ENCODE measurements around the gene TUBGCP3. TPM values are rescaled to one million over a fixed set of nuclear protein-coding genes. Genes with fewer than 3 reads are reported as not detected.

TUBGCP3 gene
- total and polyA plus RNA-seq, 2 experiments from 2014 or later: 12.8 to 40.2 TPM

DNA sequence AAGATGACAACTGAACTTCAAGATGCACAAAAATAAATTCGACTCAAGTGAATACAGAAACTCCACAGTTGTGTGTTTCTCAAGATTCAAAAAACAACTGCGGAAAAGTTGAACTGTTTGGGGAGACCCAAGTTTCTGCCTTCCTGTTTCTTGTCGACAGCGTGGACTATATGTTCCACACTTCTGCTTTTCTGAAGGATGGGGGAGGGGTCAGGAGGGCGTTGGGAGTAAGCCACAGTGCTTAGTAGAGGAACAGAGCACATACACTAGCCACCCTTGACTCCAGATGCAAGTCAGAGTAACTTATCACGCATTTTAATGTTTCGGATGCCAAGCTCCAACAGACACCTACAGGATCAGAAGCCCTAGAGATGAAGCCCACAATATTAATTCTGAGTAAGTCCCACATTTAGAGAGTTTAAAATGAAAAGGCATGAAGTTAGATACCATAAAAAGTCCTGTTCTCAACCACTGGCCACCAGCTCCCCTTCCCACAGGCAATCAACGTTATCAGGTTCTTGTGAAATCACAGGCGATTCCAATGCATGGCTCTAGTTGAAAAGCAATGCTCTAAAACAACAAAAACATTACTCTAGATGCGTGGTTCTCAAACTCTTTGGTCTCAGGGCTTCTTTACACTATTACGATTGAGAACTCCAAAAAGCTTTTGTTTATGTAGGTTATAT lies 4.2 kb downstream of the TUBGCP3 start:
- TF ChIP-seq REST (IDR thresholded peaks at IDR 0.05; ENCODE audit: unreplicated experiment) (no peak), ZNF331 (CRISPR knock-in tag; IDR thresholded peaks at IDR 0.05; ENCODE audit: low read depth) (no peak), ZNF114 (CRISPR knock-in tag; IDR thresholded peaks at IDR 0.05) (no peak), ETS1 (IDR thresholded peaks at IDR 0.05) (no peak), ZNF462 (CRISPR knock-in tag; IDR thresholded peaks at IDR 0.05) (no peak), JUNB (IDR thresholded peaks at IDR 0.05; ENCODE audit: unreplicated experiment) (no peak), EZH2phosphoT487 (IDR thresholded peaks at IDR 0.05; ENCODE audit: unreplicated experiment) (no peak), NANOG (IDR thresholded peaks at IDR 0.05; ENCODE audit: borderline replicate concordance) (no peak), CREB1 (CRISPR knock-in tag; IDR thresholded peaks at IDR 0.05; ENCODE audit: low read depth) (no peak), STAT1 (IDR thresholded peaks at IDR 0.05; ENCODE audit: unreplicated experiment) (no peak), EZH2 (IDR thresholded peaks at IDR 0.05; ENCODE audit: low read depth, unreplicated experiment) (no peak), POLR2AphosphoS5 (IDR thresholded peaks at IDR 0.05; ENCODE audit: low read depth) (no peak)
- TF ChIP-seq, protein P1, sequence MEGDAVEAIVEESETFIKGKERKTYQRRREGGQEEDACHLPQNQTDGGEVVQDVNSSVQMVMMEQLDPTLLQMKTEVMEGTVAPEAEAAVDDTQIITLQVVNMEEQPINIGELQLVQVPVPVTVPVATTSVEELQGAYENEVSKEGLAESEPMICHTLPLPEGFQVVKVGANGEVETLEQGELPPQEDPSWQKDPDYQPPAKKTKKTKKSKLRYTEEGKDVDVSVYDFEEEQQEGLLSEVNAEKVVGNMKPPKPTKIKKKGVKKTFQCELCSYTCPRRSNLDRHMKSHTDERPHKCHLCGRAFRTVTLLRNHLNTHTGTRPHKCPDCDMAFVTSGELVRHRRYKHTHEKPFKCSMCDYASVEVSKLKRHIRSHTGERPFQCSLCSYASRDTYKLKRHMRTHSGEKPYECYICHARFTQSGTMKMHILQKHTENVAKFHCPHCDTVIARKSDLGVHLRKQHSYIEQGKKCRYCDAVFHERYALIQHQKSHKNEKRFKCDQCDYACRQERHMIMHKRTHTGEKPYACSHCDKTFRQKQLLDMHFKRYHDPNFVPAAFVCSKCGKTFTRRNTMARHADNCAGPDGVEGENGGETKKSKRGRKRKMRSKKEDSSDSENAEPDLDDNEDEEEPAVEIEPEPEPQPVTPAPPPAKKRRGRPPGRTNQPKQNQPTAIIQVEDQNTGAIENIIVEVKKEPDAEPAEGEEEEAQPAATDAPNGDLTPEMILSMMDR (conservative IDR thresholded peaks at IDR 0.05; ENCODE audit: low read depth in 2 of 2): no peak
- no peaks in the 10 kb centered on the region for H3F3A ChIP-seq (replicated peaks; ENCODE audit: low read depth)
- H3K4me1 ChIP-seq (ENCODE audit: insufficient read depth): peaks cover 9% of the 10 kb centered on the region; the same call in 1 of the 2 replicates
- H3K27ac ChIP-seq (ENCODE audit: low read depth): no peak overlapping the region
- H3K4me3 ChIP-seq: no peak overlapping the region
- Mint-ChIP-seq H3K4me3 (no peak overlapping the region), H3K27ac (no peak overlapping the region), H3K4me1 (peaks cover 20% of the 10 kb centered on the region), H3K27me3 (ENCODE audit: insufficient read depth, low read depth, poor library complexity) (peaks cover 4% of the 10 kb centered on the region), H3K9me3 (peaks cover 3% of the 10 kb centered on the region), H3K36me3 (ENCODE audit: low read depth) (peaks cover 17% of the 10 kb centered on the region)
- DNase-seq (ENCODE audit: low spot score) (no peak), ATAC-seq (no peak)
- no peaks in the 10 kb centered on the region for H3K9me2 ChIP-seq (ENCODE audit: insufficient read depth)
- H3K36me3 ChIP-seq (ENCODE audit: insufficient read depth): no peaks in the 10 kb centered on the region
- peaks cover 4% of the 10 kb centered on the region; the same call in 1 of the 2 replicates for H4K20me1 ChIP-seq (replicated peaks; ENCODE audit: insufficient read depth)
- peaks cover 85% of the 10 kb centered on the region for H3K79me2 ChIP-seq (replicated peaks; ENCODE audit: insufficient read depth)
- H3K4me2 ChIP-seq: no peak overlapping the region
- H3K27me3 ChIP-seq (ENCODE audit: insufficient read depth): no peaks in the 10 kb centered on the region
- H2AFZ ChIP-seq: no peak overlapping the region
